ENCODE results near the gene BTBD19.
"Not testable (repeated sequence)": the region's sequence is repeated elsewhere in the genome, so short reads cannot be mapped to it uniquely, and the experiment has no call there.

Gene BTBD19

GRCh38 chr1:44808938-44809917 lies 905 bp downstream of the BTBD19 start:
- DNase-seq (ENCODE audit: low spot score): no peak

GRCh38 chr1:44810101-44810761 lies 1.9 kb downstream of the BTBD19 start:
- no peak for DNase-seq (ENCODE audit: low spot score)

- DNase-seq (ENCODE audit: low spot score): not testable (repeated sequence)
Observed at GRCh38 chr1:44810762-44811105, 2.4 kb downstream of the BTBD19 start.

GRCh38 chr1:44811234-44811633 lies 2.9 kb downstream of the BTBD19 start:
- no peak for DNase-seq (ENCODE audit: low spot score)

- no peak for DNase-seq (ENCODE audit: low spot score)
Observed at GRCh38 chr1:44812822-44813543, 4.7 kb downstream of the BTBD19 start.

GRCh38 chr1:44815926-44816325 lies 7.6 kb downstream of the BTBD19 start:
- DNase-seq (ENCODE audit: low spot score): not testable (repeated sequence)

GRCh38 chr1:44817307-44817706 lies 9.0 kb downstream of the BTBD19 start:
- DNase-seq (ENCODE audit: low spot score): no peak

- DNase-seq (ENCODE audit: low spot score): no peak
Observed at GRCh38 chr1:44817771-44818495, 9.6 kb downstream of the BTBD19 start.

GRCh38 chr1:44819196-44819607 lies 10.9 kb downstream of the BTBD19 start:
- no peak for DNase-seq (ENCODE audit: low spot score)

- DNase-seq (ENCODE audit: low spot score): peak; percentile 80
Observed at GRCh38 chr1:44819608-44820327, 11.4 kb downstream of the BTBD19 start.

GRCh38 chr1:44820328-44821239 lies 12.3 kb downstream of the BTBD19 start:
- DNase-seq (ENCODE audit: low spot score): no peak

- DNase-seq (ENCODE audit: low spot score): no peak
Observed at GRCh38 chr1:44821240-44821715, 13.0 kb downstream of the BTBD19 start.

- DNase-seq (ENCODE audit: low spot score): no peak
Observed at GRCh38 chr1:44822131-44822701, 13.9 kb downstream of the BTBD19 start.

GRCh38 chr1:44822981-44823451 lies 14.7 kb downstream of the BTBD19 start:
- no peak for DNase-seq (ENCODE audit: low spot score)

GRCh38 chr1:44824392-44824791 lies 16.1 kb downstream of the BTBD19 start:
- DNase-seq (ENCODE audit: low spot score): not testable (repeated sequence)

GRCh38 chr1:44826375-44827196 lies 18.3 kb downstream of the BTBD19 start:
- no peak for DNase-seq (ENCODE audit: low spot score)

- DNase-seq (ENCODE audit: low spot score): no peak
Observed at GRCh38 chr1:44827197-44828002, 19.1 kb downstream of the BTBD19 start.

Data from D341Med (cell line).